ENCODE data around the gene FNTB.

FNTB gene

DNA sequence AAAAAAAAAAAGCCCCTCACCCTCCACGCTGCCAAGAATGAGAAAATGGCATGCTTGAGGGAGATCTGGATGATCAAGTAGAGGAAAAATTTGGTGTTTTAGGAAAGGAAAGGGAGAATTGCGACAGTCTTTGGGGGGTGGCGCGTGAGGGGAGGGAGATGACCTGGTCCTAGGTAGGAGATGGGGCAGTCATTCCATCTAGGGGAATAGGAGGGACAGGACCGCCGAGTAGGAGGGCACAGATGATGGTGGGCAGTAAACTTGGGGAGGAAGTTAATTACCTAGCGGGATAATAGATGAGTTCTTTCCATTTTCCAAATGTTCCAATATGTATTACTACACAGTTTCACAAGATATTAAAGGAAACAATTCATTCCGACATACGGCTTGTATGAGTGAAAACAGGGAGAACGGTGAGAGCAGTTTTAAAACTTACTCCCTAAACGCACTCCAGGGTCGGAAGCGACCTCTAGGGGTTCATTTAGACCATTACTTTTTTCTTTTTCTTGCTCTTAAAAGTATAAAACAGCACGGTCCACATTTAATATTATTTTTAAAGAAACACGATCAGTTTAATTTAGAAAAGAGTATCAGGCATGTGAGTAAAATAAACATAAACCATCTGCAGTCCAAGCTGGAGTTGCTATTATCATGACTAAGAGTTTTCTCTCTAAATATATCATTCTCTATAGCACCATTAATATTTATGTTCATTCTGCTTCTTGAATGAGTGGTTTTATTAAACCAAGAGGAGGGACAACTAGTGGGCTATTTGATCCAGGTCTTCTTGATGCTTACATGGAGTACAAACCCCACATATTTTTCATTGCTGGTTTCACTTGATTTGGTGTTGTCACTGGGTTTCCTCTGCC, 3.0 kb upstream of the FNTB start:
- DNase-seq: peak; percentile 87

GRCh38 chr14:64987438-64987767, 708 bp downstream of the FNTB start:
- DNase-seq: peak; percentile 34

- DNase-seq: peak; percentile 39
Measured at GRCh38 chr14:64990296-64990695, 3.6 kb downstream of the FNTB start.

- DNase-seq: peak; percentile 43
Measured at GRCh38 chr14:64990939-64991338, 4.2 kb downstream of the FNTB start.

DNA sequence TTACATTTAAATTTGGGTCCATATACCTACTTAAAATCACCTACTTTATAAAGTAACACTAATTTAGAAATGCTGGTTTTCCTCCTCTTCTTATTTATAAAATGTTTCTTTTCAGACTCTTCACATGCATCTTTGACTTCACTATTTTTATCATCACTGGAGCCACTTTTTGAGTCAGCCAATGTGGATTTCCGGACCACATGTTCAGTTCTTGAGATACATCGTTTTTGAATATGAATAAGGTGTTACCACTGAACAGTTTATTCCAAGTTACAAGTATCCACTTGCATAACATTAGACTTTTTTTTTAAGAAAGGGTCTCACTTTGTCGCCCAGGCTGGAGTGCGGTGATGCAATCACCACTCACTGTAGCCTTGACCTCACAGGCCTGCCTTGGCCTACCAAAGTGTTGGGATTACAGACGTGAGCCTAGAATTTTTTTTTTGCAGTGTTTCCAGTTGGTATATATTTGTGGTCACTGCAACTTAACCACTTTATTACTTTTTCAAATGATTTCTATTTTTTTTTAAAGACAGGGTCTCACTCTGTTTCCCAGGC, 5.7 kb downstream of the FNTB start:
- DNase-seq: no peak

DNA sequence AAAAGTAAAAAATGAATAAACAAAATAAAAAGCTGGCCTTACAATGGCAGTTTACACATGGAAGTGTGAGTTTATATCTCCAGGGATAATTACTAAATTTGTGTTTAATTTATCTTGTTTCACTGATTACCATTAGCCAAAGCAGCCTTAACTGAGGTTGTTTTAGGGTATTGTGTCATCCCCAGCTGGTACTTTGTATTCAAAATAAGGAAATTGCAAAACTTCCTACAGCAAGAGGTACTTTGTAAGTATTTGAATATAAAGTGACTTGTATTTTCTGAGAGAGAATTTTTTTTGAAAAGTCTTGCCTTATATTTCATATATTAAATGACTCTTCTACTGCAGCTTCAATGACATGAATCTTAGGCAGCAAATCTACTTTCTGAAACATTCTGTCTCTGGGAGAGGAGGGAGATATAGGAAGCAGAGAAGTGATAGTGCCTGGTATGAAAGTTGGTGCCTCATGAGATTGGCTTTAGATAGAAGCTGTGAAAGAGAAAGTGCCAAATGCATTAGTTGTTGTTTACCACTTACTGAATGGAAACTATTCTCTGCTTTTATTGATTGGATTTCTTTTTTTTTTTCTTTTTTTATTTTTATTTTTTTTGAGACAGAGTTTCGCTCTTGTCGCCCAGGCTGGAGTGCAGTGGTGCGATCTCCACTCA, 6.7 kb downstream of the FNTB start:
- peak; percentile 62 for DNase-seq

GRCh38 chr14:64994540-64994939, 7.8 kb downstream of the FNTB start:
- no peak for DNase-seq

DNA sequence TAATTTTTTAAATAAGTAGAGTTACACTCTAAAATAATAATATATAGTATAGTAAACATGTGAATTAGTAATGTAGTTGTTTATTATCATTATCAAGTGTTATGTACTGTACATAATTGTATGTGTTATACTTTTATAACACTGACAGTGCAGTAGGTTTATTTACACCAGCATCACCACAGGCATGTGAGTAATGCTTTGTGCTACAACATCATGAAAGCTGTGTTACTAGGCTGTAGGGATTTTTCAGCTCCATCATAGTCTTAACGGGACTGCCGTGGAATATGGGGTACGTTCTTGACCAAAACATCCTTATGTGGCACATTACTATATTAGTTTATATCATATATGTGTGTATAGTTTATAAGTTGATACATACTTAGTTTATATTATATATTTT, 8.6 kb downstream of the FNTB start:
- DNase-seq: no peak

DNA sequence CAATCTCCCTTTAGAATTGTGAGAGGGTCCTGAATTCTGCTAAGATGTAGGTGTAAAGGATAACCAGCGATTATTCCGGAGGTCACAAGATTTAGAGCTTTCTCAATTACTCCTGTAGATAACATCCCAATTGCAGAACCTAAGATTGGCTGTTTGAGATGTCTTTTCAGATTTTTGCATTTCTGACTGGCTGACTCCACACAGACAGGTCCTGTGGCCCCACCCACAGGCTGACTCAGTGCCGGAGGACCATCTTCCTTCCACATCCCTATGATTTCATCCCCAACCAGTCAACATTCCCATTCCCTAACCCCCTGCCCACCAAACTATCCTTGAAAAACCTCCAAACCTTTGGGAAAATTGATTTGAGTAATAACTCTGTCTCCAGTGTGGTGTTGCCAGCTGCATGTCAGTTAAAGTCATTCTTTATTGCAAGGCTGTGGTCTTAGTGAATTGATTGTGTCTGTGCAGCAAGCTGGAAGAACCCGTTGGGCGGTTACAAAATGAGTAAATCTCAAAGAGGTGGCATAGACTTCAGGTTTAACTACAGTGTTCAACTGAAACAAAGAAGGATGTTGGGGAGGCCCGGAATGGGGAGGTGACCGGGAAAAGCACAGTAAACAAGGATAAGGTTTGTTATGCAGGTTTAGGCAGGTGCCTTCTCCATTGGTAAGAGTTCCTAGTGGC, 10.6 kb downstream of the FNTB start:
- DNase-seq: no peak

- no peak for DNase-seq
Measured at GRCh38 chr14:64998455-64998931, 11.8 kb downstream of the FNTB start.

GRCh38 chr14:65000898-65001591, 14.3 kb downstream of the FNTB start:
- DNase-seq: no peak

- no peak for DNase-seq
Measured at GRCh38 chr14:65001723-65002122, 15.0 kb downstream of the FNTB start.

GRCh38 chr14:65002586-65003210, 16.0 kb downstream of the FNTB start:
- no peak for DNase-seq

- no peak for DNase-seq
Measured at GRCh38 chr14:65003394-65003793, 16.7 kb downstream of the FNTB start.

DNA sequence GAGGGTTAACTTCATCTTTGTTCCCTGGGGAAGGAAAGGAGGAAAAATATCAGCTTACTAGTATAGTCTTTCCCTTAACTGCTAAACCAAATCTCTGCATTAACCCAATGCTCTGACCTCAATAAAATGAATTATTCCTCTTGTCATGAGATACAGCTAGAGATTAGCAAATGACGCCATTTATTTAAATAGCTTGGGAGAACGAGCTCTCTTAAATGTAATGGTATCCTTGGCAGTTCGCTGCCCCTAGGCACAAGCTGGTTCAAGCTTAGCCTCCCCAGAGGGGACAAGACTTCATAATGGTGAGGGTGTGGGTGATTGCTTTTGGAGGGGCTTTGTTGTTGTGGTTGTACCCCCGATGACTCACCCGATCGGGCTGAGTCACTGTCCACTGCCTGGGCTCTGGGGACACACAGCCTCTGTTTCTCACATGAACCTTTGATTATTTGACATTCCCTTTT, 19.6 kb downstream of the FNTB start:
- DNase-seq: no peak

DNA sequence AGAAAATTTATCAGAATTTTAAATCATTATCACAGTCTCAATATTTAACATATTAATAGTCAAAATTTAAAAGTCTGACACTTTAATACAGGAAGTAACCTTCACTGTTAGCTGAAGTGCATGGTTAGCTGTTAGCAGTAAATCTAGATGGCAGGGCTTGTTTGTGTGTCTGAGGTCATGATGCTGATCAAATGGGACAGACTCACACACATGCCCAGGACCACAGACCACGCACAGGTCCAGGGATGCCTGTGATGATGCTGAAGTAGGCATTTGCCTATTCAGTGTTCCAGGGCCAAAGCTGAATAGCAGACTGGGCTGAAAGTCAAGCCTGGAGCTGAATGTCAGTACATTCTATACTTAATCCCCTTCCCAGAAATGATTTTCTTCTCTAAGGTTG, 20.5 kb downstream of the FNTB start:
- DNase-seq: no peak

GRCh38 chr14:65010211-65010931, 23.7 kb downstream of the FNTB start:
- no peak for DNase-seq

GRCh38 chr14:65011538-65011937, 24.8 kb downstream of the FNTB start:
- DNase-seq: no peak

DNA sequence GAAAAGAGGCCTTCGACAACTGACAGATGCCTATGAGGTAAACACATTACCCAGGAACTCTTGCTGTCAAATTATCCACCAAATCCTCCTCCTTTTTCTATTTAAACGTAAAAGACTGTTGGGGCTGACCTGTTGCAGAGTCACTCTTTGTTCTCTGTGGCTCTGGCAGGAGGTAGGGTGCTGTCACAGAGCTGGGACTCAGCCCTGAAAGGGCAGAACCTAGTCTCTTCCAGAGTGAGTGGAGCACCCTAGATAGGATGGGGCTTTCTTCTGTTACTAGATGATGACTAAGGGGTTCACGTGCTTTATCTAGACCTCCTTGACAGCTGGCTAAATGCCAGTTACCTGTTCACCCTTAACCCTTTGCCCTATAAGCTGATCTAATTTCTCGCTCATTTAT, 25.7 kb downstream of the FNTB start:
- no peak for DNase-seq

GRCh38 chr14:65015391-65015790, 28.7 kb downstream of the FNTB start:
- no peak for DNase-seq

GRCh38 chr14:65016471-65016870, 29.8 kb downstream of the FNTB start:
- DNase-seq: no peak
